SHP77 (cell line): ENCODE measurements around the gene CIAO2A.

ENCODE experiments used
- DNase-seq, 2 experiments: peaks; one replicate each; lab custom pipeline; 2025; lab: John Stamatoyannopoulos, UW

The CIAO2A gene

GRCh38 chr15:64038878-64039610 is 54.6 kb downstream of the CIAO2A start:
- no peak for DNase-seq

- DNase-seq = no peak
Observed at GRCh38 chr15:64037966-64038365, 55.7 kb downstream of the CIAO2A start.

- DNase-seq = no peak
Observed at GRCh38 chr15:64037116-64037515, 56.5 kb downstream of the CIAO2A start.

- no peak for DNase-seq
Observed at GRCh38 chr15:64035525-64035924, 58.1 kb downstream of the CIAO2A start.

- DNase-seq = no peak
Observed at GRCh38 chr15:64034519-64034918, 59.1 kb downstream of the CIAO2A start.

- DNase-seq = no peak
Observed at GRCh38 chr15:64032329-64032728, 61.3 kb downstream of the CIAO2A start.

- no peak for DNase-seq
Observed at GRCh38 chr15:64030123-64030522, 63.5 kb downstream of the CIAO2A start.

- DNase-seq = no peak
Observed at GRCh38 chr15:64029633-64030032, 64.0 kb downstream of the CIAO2A start.

- no peak for DNase-seq
Observed at GRCh38 chr15:64029110-64029509, 64.5 kb downstream of the CIAO2A start.

GRCh38 chr15:64026591-64026990 is 67.0 kb downstream of the CIAO2A start:
- DNase-seq = no peak

GRCh38 chr15:64024172-64025050 is 69.2 kb downstream of the CIAO2A start:
- DNase-seq = no peak

GRCh38 chr15:64023220-64023619 is 70.4 kb downstream of the CIAO2A start:
- DNase-seq = no peak

- DNase-seq = no peak
Observed at GRCh38 chr15:64022571-64022970, 71.1 kb downstream of the CIAO2A start.
